HG02642 (cell line): ENCODE data around the gene RPS4Y2.

Source experiments
- ATAC-seq: cut with Tn5 transposase; IDR thresholded peaks from one replicate; pipeline ENCODE4 v1.9.1; 2021; ENCODE audit warnings: mild to moderate bottlenecking; ENCODE audit not compliant: unreplicated experiment, poor library complexity

The RPS4Y2 gene

DNA sequence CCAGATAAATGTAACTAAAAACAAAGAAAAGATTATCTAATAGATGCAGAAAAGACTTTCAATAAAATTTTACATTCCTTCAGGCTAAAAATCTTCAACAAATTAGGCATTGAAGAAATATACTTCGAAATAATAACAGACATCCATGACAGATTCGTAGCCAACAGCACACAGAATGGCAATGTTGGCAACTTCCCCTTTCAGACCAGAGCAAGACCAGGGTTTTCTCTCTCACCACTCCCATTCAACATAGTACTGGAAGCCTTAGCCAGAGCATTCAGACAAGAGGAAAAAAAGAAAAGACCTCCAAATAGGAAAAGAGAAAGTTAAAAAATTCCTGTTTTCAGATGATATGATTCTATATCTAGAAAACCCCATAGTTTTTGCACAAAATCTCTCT lies 61.2 kb downstream of the RPS4Y2 start:
- ATAC-seq: no peak
